Osteoblast (primary cell): Measurements from ENCODE around the gene ELAVL2. TPM values are rescaled to one million over a fixed set of nuclear protein-coding genes. Genes with fewer than 3 reads are reported as not detected.
A peak's percentile ranks its signal among the peaks of the same experiment; 100 is the strongest.

Experiments used
- DNase-seq: peaks from one replicate; pipeline ENCODE4 v3.0.0; 2011; ENCODE audit warnings: low spot score, mixed read lengths; ENCODE audit not compliant: insufficient read length; ENCODE audit errors: missing footprints
- H2AFZ ChIP-seq: 2 replicates; pipeline ENCODE4 v1.6.0; 2011; ENCODE audit warnings: mild to moderate bottlenecking, low read length
- H3K27ac ChIP-seq: 2 replicates; pipeline ENCODE4 v1.5.1; 2011; ENCODE audit warnings: mild to moderate bottlenecking, low read depth, low read length, moderate library complexity
- H3K27me3 ChIP-seq: 2 replicates; pipeline ENCODE4 v1.6.0; 2012; ENCODE audit warnings: mild to moderate bottlenecking, control low read depth, inconsistent platforms, low read length, moderate library complexity; ENCODE audit not compliant: insufficient read depth
- H3K36me3 ChIP-seq: 2 replicates; pipeline ENCODE4 v1.5.1; 2011; ENCODE audit warnings: mild to moderate bottlenecking, low read length, control low read depth, moderate library complexity; ENCODE audit not compliant: insufficient read depth
- H3K4me1 ChIP-seq: 2 replicates; pipeline ENCODE4 v1.5.1; 2011; ENCODE audit warnings: mild to moderate bottlenecking, low read length, control low read depth, moderate library complexity; ENCODE audit not compliant: insufficient read depth
- H3K4me2 ChIP-seq: 2 replicates; pipeline ENCODE4 v1.6.0; 2011; ENCODE audit warnings: mild to moderate bottlenecking, low read length; ENCODE audit not compliant: insufficient read depth
- H3K4me3 ChIP-seq: fragments of 200-600 bp; sonication (generic); 3 replicates; pipeline ENCODE4 v1.5.1; 2012; ENCODE audit warnings: mild to moderate bottlenecking, low read length, inconsistent platforms; ENCODE audit not compliant: insufficient read depth
- H3K79me2 ChIP-seq: 2 replicates; pipeline ENCODE4 v1.6.0; 2012; ENCODE audit warnings: mild to moderate bottlenecking, low read length, control low read depth, inconsistent platforms; ENCODE audit not compliant: insufficient read depth
- H3K9me3 ChIP-seq: 2 replicates; pipeline ENCODE4 v1.5.1; 2011; ENCODE audit warnings: low read depth, low read length, control low read depth
- H4K20me1 ChIP-seq: 2 replicates; pipeline ENCODE4 v1.6.0; 2012; ENCODE audit warnings: mild to moderate bottlenecking, low read length, control low read depth; ENCODE audit not compliant: insufficient read depth
- total RNA-seq: library from RNA; depleted of rRNA; stranded (reverse); fragments of >200 nt; gene quantifications from 2 replicates; pipeline ENCODE4 v1.2.3, GENCODE V29; 2012
- TF ChIP-seq, protein P1 (sequence below): IDR thresholded peaks from 2 replicates; pipeline ENCODE4 v1.5.1; 2011; ENCODE audit warnings: mild to moderate bottlenecking, low read depth, low read length, moderate library complexity; ENCODE audit errors: extremely low read depth

ELAVL2 gene
- total RNA-seq, 1 donor = 0.36 TPM

DNA sequence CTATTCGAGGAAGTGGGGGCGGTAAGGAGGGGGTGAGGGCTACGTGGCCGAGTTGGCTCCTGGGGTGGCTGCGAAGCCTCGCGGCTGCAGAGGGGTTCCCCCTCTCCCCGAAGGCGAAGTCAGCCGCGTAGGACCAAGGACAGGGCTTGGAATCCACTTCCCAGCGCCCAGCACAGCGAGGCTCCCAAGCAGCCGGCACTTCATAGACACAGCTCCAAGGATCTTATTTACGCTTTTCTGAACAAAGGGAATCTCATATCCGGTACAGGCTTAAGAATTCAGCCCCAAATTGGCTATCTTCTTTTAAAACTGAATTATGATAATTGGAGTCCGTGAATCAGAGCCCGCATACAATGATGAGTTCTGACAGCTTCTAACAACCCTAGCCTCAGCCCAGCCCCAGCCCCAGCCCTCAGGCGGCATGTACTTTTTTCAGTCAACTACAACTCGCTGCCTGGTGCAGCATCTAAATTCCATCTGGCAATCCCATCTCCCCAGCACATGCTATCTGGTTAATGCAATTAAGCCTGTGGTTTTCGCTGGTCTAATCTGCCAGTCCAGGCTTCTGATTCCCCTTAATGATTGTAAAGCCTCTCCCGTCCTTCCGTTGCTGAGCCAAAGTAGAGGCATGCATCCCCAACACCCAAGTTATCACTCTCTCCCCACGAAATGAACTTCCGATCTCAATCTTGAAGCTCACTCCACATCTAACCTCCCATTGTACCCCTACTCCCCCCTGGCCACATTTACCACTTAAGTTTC, 1.0 kb downstream of the ELAVL2 start:
- Histone ChIP-seq H3K79me2 (no peaks in the 10 kb centered on the region), H2AFZ (no peak overlapping the region), H3K27ac (no peak overlapping the region), H3K4me1 (no peaks in the 10 kb centered on the region), H3K36me3 (no peaks in the 10 kb centered on the region), H3K9me3 (no peaks in the 10 kb centered on the region), H3K4me2 (peak overlapping the region; percentile 75), H3K4me3 (no peak overlapping the region), H3K27me3 (peaks cover 29% of the 10 kb centered on the region), H4K20me1 (no peaks in the 10 kb centered on the region)
- TF ChIP-seq, protein P1, sequence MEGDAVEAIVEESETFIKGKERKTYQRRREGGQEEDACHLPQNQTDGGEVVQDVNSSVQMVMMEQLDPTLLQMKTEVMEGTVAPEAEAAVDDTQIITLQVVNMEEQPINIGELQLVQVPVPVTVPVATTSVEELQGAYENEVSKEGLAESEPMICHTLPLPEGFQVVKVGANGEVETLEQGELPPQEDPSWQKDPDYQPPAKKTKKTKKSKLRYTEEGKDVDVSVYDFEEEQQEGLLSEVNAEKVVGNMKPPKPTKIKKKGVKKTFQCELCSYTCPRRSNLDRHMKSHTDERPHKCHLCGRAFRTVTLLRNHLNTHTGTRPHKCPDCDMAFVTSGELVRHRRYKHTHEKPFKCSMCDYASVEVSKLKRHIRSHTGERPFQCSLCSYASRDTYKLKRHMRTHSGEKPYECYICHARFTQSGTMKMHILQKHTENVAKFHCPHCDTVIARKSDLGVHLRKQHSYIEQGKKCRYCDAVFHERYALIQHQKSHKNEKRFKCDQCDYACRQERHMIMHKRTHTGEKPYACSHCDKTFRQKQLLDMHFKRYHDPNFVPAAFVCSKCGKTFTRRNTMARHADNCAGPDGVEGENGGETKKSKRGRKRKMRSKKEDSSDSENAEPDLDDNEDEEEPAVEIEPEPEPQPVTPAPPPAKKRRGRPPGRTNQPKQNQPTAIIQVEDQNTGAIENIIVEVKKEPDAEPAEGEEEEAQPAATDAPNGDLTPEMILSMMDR = no peak
- no peak for DNase-seq

DNA sequence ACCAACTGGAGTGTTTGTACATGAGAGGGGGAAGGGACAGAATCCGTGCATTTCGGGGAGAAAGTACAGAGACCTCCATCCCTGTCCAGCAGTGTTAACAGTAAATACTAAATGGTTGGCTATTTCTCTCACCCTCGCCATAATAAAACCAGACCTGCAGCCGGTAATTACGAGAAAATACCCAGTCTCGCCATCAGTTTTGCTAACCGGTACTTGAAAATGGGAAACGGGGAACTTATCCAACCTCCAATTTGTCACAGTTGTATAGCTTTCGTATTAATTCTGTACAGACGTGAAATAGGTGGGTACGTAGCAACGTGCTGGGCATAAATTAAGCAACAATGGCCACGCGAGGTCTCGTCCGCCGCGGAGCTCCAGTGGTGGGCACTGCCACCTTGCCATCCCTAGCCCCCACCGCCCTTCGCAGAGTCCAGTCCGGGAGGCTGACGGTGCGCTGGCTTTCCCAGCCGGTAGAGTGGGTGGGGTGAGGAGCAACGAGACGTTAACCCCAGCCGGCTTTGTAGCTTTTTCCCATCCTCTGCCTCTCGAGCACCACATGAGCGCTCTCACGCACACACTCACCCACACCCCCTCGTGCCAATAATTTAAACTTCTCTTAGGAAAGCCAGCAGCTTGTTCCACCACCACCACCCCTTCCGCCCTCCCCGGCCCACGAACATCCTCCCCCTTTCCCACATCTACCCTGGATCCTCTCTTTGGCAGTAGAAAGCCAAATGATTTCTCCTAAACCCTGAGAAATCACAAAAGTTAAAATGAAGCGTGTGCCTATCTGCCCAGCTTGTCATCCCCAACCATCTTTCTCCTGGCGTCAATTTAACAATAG, 1.8 kb downstream of the ELAVL2 start:
- Histone ChIP-seq H2AFZ (no peak overlapping the region), H3K4me1 (no peaks in the 10 kb centered on the region), H3K4me3 (no peak overlapping the region), H3K9me3 (no peaks in the 10 kb centered on the region), H3K36me3 (no peaks in the 10 kb centered on the region), H3K27ac (no peak overlapping the region), H3K4me2 (no peak overlapping the region), H3K27me3 (peaks cover 29% of the 10 kb centered on the region), H4K20me1 (no peaks in the 10 kb centered on the region), H3K79me2 (no peaks in the 10 kb centered on the region)
- peak; percentile 54 for DNase-seq
- TF ChIP-seq, protein P1 = no peak

DNA sequence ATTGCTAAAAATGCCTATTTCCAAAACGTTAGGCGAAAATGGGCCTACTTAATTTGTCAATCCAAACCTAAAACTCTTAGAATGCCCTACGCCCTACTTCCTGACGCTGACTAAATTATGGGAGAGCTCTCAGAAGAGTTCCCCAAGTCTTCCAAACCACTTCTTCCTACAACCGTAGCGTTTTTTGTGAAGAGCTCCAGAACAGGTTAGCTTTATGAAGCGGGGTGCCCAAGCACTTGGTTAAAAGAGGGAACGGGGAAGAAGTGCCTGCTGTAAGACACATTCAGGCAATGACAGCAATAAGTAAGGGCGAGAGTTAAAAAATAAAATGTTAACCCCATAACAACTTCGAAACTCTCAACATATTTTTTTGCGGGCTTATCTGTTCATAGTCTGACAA, 2.8 kb downstream of the ELAVL2 start:
- TF ChIP-seq, protein P1 = no peak
- Histone ChIP-seq H3K4me2 (no peak overlapping the region), H4K20me1 (no peaks in the 10 kb centered on the region), H3K79me2 (no peaks in the 10 kb centered on the region), H3K4me3 (no peak overlapping the region), H3K9me3 (no peaks in the 10 kb centered on the region), H3K36me3 (no peaks in the 10 kb centered on the region), H3K27me3 (peaks cover 29% of the 10 kb centered on the region), H3K27ac (no peak overlapping the region), H3K4me1 (no peaks in the 10 kb centered on the region), H2AFZ (no peak overlapping the region)
- no peak for DNase-seq
